Esophagus muscularis mucosa (tissue), 3 donors: Measurements from ENCODE around the gene EHD2.

Experiments
- POLR2A ChIP-seq: fragments of 450-650 bp; IDR thresholded peaks from one replicate; pipeline ENCODE4 v1.6.1; 2017; ENCODE audit warnings: antibody characterized with exemption, moderate library complexity, mild to moderate bottlenecking, low read depth
- TF ChIP-seq, protein P1 (sequence below), 3 experiments: fragments of 200-600 bp in 2 of 3; fragments of 450-650 bp in 1 of 3; sonication (generic) in 2 of 3; IDR thresholded peaks; one replicate each; pipeline ENCODE4 v1.5.1; 2017 to 2019; ENCODE audit warnings: antibody characterized with exemption in 3 of 3, mild to moderate bottlenecking in 2 of 3, moderate library complexity in 1 of 3

- no peak for TF ChIP-seq POLR2A
- TF ChIP-seq, protein P1, sequence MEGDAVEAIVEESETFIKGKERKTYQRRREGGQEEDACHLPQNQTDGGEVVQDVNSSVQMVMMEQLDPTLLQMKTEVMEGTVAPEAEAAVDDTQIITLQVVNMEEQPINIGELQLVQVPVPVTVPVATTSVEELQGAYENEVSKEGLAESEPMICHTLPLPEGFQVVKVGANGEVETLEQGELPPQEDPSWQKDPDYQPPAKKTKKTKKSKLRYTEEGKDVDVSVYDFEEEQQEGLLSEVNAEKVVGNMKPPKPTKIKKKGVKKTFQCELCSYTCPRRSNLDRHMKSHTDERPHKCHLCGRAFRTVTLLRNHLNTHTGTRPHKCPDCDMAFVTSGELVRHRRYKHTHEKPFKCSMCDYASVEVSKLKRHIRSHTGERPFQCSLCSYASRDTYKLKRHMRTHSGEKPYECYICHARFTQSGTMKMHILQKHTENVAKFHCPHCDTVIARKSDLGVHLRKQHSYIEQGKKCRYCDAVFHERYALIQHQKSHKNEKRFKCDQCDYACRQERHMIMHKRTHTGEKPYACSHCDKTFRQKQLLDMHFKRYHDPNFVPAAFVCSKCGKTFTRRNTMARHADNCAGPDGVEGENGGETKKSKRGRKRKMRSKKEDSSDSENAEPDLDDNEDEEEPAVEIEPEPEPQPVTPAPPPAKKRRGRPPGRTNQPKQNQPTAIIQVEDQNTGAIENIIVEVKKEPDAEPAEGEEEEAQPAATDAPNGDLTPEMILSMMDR (IDR thresholded peaks at IDR 0.05), result no peak
Measured at GRCh38 chr19:47693489-47693888, 19.7 kb upstream of the EHD2 start.
